Thyroid gland (tissue), 4 donors: ENCODE measurements around the gene STPG1. TPM values are rescaled to one million over a fixed set of nuclear protein-coding genes. Genes with fewer than 3 reads are reported as not detected.

Experiments used
- DNase-seq, 2 donors: peaks; one replicate each; pipeline ENCODE4 v3.0.0-alpha.2; 2019
- H3K27ac ChIP-seq, 3 donors: fragments of 200-600 bp; sonication (generic); 1 replicate in 2 of 3; 2 replicates in 1 of 3; pipeline ENCODE4 v1.5.1; 2016 to 2019; ENCODE audit warnings: mild to moderate bottlenecking in 1 of 3, moderate library complexity in 1 of 3
- H3K27me3 ChIP-seq: fragments of 200-600 bp; sonication (generic); one replicate; pipeline ENCODE4 v1.5.1; 2019
- H3K36me3 ChIP-seq, 2 donors: fragments of 200-600 bp; sonication (generic); one replicate each; pipeline ENCODE4 v1.5.1; 2016 to 2019
- H3K4me1 ChIP-seq, 2 donors: fragments of 200-600 bp; sonication (generic); one replicate each; pipeline ENCODE4 v1.5.1; 2017 to 2019
- H3K4me3 ChIP-seq, 3 donors: fragments of 200-600 bp; sonication (generic); replicated peaks in 1 of 3; 1 replicate in 2 of 3; 2 replicates in 1 of 3; pipeline ENCODE4 v1.5.1; 2016; ENCODE audit warnings: mild to moderate bottlenecking in 1 of 3
- H3K9me3 ChIP-seq: fragments of 200-600 bp; sonication (generic); one replicate; pipeline ENCODE4 v1.5.1; 2017
- POLR2A ChIP-seq, 2 donors: fragments of 450-650 bp; IDR thresholded peaks; one replicate each; pipeline ENCODE4 v1.6.1; 2017; ENCODE audit warnings: antibody characterized with exemption in 2 of 2, mild to moderate bottlenecking in 2 of 2, moderate library complexity in 1 of 2
- WGBS, 2 donors: methylation state at CpG; one replicate each; pipeline ENCODE4 v1.1.5; 2017; 5-methylcytosine and 5-hydroxymethylcytosine counted together
- intact Hi-C: fragments of 100-400 bp; cut with DNase I; formaldehyde crosslinking; loops from one replicate; pipeline ENCODE4 v1.15.1; 2023
- total RNA-seq, 4 donors: library from RNA; depleted of rRNA; stranded (reverse); fragments of >200 nt; gene quantifications; one replicate each; pipeline ENCODE4 v1.2.3, GENCODE V29; 2016
- TF ChIP-seq, protein P1 (sequence below), 6 experiments: fragments of 200-600 bp in 3 of 6; fragments of 450-650 bp in 3 of 6; sonication (generic) in 3 of 6; IDR thresholded peaks; one replicate each; pipeline ENCODE4 v1.5.1; 2016 to 2019; ENCODE audit warnings: antibody characterized with exemption in 6 of 6, mild to moderate bottlenecking in 2 of 6, inconsistent platforms in 1 of 6, moderate library complexity in 1 of 6

Gene STPG1
- total RNA-seq, 4 donors from 2014 or later, result 5.2 to 8.9 (median 7.0) TPM

DNA sequence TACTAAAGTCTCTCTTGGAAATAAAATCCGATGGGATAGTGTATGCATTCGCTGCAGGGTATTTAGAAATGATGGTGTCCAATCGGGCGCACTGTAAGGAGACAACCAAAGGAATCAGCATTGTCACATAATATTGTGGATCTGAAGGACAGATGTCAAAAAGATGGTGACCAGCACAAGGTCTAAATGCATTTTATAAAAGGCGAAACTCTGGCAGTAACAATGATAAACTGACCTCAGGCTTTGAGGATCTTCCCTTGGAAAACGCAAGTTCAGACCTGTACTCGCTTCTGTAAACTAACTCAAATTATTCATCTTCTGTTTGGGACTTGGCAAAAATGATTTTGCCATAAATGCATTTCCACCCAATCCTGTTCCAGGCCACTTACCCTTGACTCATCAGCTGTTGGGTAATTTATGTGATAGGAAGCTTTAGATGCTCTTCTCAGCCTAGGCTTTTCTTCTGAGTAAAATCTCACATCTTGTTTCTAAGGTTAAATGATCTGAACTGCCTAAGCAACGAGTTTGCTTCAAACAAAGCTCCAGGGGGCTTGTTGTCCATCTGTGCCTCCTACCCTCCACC is 33.8 kb downstream of the STPG1 start:
- Histone ChIP-seq H3K4me3 (no peak overlapping the region), H3K27ac (no peak overlapping the region), H3K9me3 (no peaks in the 10 kb centered on the region), H3K27me3 (no peaks in the 10 kb centered on the region), H3K4me1 (peaks cover 10 to 14% of the 10 kb centered on the region in 2 donors), H3K36me3 (peaks cover 0 to 3% of the 10 kb centered on the region in 2 donors)
- TF ChIP-seq, protein P1, sequence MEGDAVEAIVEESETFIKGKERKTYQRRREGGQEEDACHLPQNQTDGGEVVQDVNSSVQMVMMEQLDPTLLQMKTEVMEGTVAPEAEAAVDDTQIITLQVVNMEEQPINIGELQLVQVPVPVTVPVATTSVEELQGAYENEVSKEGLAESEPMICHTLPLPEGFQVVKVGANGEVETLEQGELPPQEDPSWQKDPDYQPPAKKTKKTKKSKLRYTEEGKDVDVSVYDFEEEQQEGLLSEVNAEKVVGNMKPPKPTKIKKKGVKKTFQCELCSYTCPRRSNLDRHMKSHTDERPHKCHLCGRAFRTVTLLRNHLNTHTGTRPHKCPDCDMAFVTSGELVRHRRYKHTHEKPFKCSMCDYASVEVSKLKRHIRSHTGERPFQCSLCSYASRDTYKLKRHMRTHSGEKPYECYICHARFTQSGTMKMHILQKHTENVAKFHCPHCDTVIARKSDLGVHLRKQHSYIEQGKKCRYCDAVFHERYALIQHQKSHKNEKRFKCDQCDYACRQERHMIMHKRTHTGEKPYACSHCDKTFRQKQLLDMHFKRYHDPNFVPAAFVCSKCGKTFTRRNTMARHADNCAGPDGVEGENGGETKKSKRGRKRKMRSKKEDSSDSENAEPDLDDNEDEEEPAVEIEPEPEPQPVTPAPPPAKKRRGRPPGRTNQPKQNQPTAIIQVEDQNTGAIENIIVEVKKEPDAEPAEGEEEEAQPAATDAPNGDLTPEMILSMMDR (IDR thresholded peaks at IDR 0.05), result no peak
- TF ChIP-seq POLR2A (IDR thresholded peaks at IDR 0.05), result no peak
- WGBS, 2 donors, result 92 to 93% methylated on average over 8 of the region's 8 CpGs
- intact Hi-C loops, result no loop called here
- no peak for DNase-seq

GRCh38 chr1:24374891-24375786 is 38.4 kb downstream of the STPG1 start:
- TF ChIP-seq POLR2A (IDR thresholded peaks at IDR 0.05), result no peak
- TF ChIP-seq, protein P1 (IDR thresholded peaks at IDR 0.05), result no peak
- Histone ChIP-seq H3K4me3 (no peak overlapping the region), H3K9me3 (no peaks in the 10 kb centered on the region), H3K4me1 (no peaks in the 10 kb centered on the region), H3K27me3 (no peaks in the 10 kb centered on the region), H3K27ac (no peak overlapping the region), H3K36me3 (peaks cover 0 to 3% of the 10 kb centered on the region in 2 donors)
- 94 to 95% methylated on average over 13 of the region's 13 CpGs for whole genome bisulfite sequencing, 2 donors
- no peak for DNase-seq
- intact Hi-C loops, result no loop called here

DNA sequence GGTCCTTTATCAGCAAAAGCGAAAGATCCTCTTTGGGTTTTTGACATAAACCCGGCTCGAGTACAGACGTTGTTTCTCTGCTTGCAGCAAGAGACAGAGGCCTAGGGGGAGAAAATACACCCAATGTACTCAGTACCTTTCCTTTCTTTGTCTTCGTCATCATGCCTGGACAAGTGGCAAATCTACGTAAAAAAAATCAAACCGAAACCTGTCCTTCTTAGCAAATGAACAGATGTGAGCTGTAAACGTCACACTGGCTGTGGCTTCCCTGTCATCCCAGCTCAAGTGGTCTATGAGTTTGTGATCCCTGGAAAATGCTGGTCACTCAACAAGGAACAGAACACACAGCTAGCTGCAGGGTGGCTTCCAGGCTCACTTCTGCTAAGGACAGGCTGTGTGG is 39.9 kb downstream of the STPG1 start:
- WGBS, 2 donors, result 92 to 95% methylated on average over 8 of the region's 8 CpGs
- H3K4me1 ChIP-seq, result no peaks in the 10 kb centered on the region
- TF ChIP-seq POLR2A (IDR thresholded peaks at IDR 0.05), result no peak
- TF ChIP-seq, protein P1 (IDR thresholded peaks at IDR 0.05), result no peak
- no peak overlapping the region for H3K4me3 ChIP-seq
- no peak for DNase-seq
- no peak overlapping the region for H3K27ac ChIP-seq
- H3K27me3 ChIP-seq, result no peaks in the 10 kb centered on the region
- no peaks in the 10 kb centered on the region for H3K9me3 ChIP-seq
- intact Hi-C loops, result no loop called here
- peaks cover 0 to under 1% of the 10 kb centered on the region in 2 donors for H3K36me3 ChIP-seq

- Histone ChIP-seq H3K4me1 (no peaks in the 10 kb centered on the region), H3K27me3 (no peaks in the 10 kb centered on the region), H3K36me3 (no peaks in the 10 kb centered on the region), H3K27ac (no peak overlapping the region), H3K9me3 (no peaks in the 10 kb centered on the region), H3K4me3 (no peak overlapping the region)
- no peak for TF ChIP-seq POLR2A (IDR thresholded peaks at IDR 0.05)
- TF ChIP-seq, protein P1 (IDR thresholded peaks at IDR 0.05), result no peak
- WGBS, 2 donors, result 87 to 89% methylated on average over 7 of the region's 7 CpGs
- intact Hi-C loops, result no loop called here
- DNase-seq, result no peak
Observed at GRCh38 chr1:24373044-24373443, 40.5 kb downstream of the STPG1 start.

DNA sequence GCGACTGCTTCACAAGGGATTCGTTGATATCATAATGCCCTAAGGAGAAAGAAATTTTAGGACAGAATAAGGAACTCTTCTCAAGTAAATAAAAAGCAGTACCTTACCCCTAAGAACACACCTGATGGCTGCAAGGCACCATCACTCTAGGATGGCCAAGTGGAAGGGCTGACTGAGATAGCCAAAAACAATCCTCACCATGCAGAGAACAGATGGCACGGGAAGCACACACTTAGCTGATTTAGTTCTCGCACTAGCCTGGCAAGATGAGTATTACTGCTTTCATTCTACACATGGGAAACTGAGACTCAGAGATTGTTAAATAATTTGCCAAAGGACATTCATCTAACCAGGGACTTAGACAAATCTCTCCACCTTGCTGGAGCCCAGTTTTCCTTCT is 43.8 kb downstream of the STPG1 start:
- H3K4me1 ChIP-seq, result no peaks in the 10 kb centered on the region
- no peaks in the 10 kb centered on the region for H3K36me3 ChIP-seq
- H3K9me3 ChIP-seq, result no peaks in the 10 kb centered on the region
- no peak overlapping the region for H3K4me3 ChIP-seq
- TF ChIP-seq, protein P1 (IDR thresholded peaks at IDR 0.05), result no peak
- TF ChIP-seq POLR2A (IDR thresholded peaks at IDR 0.05), result no peak
- intact Hi-C loops, result no loop called here
- no peaks in the 10 kb centered on the region for H3K27me3 ChIP-seq
- H3K27ac ChIP-seq, result no peak overlapping the region
- 92 to 94% methylated on average over 4 of the region's 4 CpGs for WGBS, 2 donors
- DNase-seq, result no peak
